Right lobe of liver (tissue), 6 donors: ENCODE results near the gene ADA. TPM values are rescaled to one million over a fixed set of nuclear protein-coding genes. Genes with fewer than 3 reads are reported as not detected.

Source experiments
- ATAC-seq, 4 donors: fragments of 200-7000 bp; cut with Tn5 transposase; one replicate each; pipeline ENCODE4 v1.9.1; 2020; ENCODE audit warnings: mild to moderate bottlenecking in 4 of 4, moderate library complexity in 4 of 4
- DNase-seq, 3 donors: peaks; one replicate each; pipeline ENCODE4 v3.0.0-alpha.2; 2020
- H3K27ac ChIP-seq, 3 donors: fragments of 200-600 bp; one replicate each; pipeline ENCODE4 v1.8.0; 2022
- H3K27me3 ChIP-seq, 2 donors: fragments of 200-600 bp; one replicate each; pipeline ENCODE4 v1.8.0; 2022
- H3K36me3 ChIP-seq, 4 donors: fragments of 200-600 bp; sonication (generic) in 1 of 4; one replicate each; pipeline versions ENCODE4 v1.5.1 to v1.8.0; 2017 to 2022; ENCODE audit warnings: control low read depth in 1 of 4
- H3K4me1 ChIP-seq, 4 donors: fragments of 200-600 bp; sonication (generic) in 1 of 4; one replicate each; pipeline versions ENCODE4 v1.5.1 to v1.8.0; 2017 to 2022; ENCODE audit warnings: control low read depth in 1 of 4
- H3K4me3 ChIP-seq, 3 donors: fragments of 200-600 bp; one replicate each; pipeline ENCODE4 v1.8.0; 2022
- H3K9me3 ChIP-seq, 4 donors: fragments of 200-600 bp; sonication (generic) in 1 of 4; one replicate each; pipeline versions ENCODE4 v1.5.1 to v1.8.0; 2017 to 2022; ENCODE audit warnings: control low read depth in 1 of 4
- CTCF ChIP-seq, 4 donors: fragments of 200-600 bp in 3 of 4; fragments of 450-650 bp in 1 of 4; IDR thresholded peaks; one replicate each; pipeline versions ENCODE4 v1.5.1 to v1.8.0; 2016 to 2022; ENCODE audit warnings: antibody characterized with exemption in 4 of 4, mild to moderate bottlenecking in 2 of 4
- POLR2A ChIP-seq: fragments of 450-650 bp; IDR thresholded peaks from one replicate; pipeline ENCODE4 v1.6.1; 2017; ENCODE audit warnings: antibody characterized with exemption, mild to moderate bottlenecking
- WGBS: methylation state at CpG from one replicate; pipeline ENCODE4 v1.1.6; 2018; ENCODE audit warnings: low coverage, low lambda C conversion rate; ENCODE audit not compliant: insufficient coverage; ENCODE audit errors: missing lambda C conversion rate; 5-methylcytosine and 5-hydroxymethylcytosine counted together
- intact Hi-C, 2 donors: fragments of 100-400 bp; cut with DNase I; formaldehyde crosslinking; loops; one replicate each; pipeline versions ENCODE4 v1.11.2 to v1.14.1; 2022
- total RNA-seq, 6 experiments: library from RNA; depleted of rRNA in 2 of 6; stranded (reverse); fragments of >200 nt in 2 of 6; fragmentation: NEBNext Ultra II Directional in 3 of 6; extraction: Animal tissue kit (Norgen Biotek cat#: 25700) in 3 of 6; gene quantifications; one replicate each; pipeline versions ENCODE4 v1.1.0 to v1.2.4, GENCODE V29; 2016 to 2023
- donor health status: DM: no; HTN: yes; CAD: no.
- donor health status: DM: no; HTN: no; CAD: no.
- donor health status: DM: no; HTN: no; CAD: no.
- donor health status: DM: no; HTN: yes; CAD: no.
- donor health status: DM: no; HTN: yes; CAD: no.

The ADA gene
- total RNA-seq, 6 experiments from 2014 or later, result 2.2 to 8.6 (median 3.7) TPM

GRCh38 chr20:44621939-44622338 is 29.6 kb downstream of the ADA start:
- Histone ChIP-seq H3K27ac (no peak overlapping the region), H3K27me3 (no peaks in the 10 kb centered on the region), H3K36me3 (peaks cover 0 to 6% (median under 1%) of the 10 kb centered on the region in 4 donors), H3K9me3 (no peaks in the 10 kb centered on the region), H3K4me3 (no peak overlapping the region), H3K4me1 (no peaks in the 10 kb centered on the region)
- TF ChIP-seq POLR2A (no peak), CTCF (IDR thresholded peaks at IDR 0.05) (no peak)
- ATAC-seq, result no peak
- WGBS, result 91% methylated on average over 7 of the region's 8 CpGs
- intact Hi-C loops, result no loop called here
- DNase-seq, result no peak

- no peak for TF ChIP-seq CTCF (IDR thresholded peaks at IDR 0.05)
- TF ChIP-seq POLR2A, result no peak
- Histone ChIP-seq H3K4me1 (no peaks in the 10 kb centered on the region), H3K27me3 (no peaks in the 10 kb centered on the region), H3K27ac (no peak overlapping the region), H3K4me3 (no peak overlapping the region), H3K9me3 (no peaks in the 10 kb centered on the region), H3K36me3 (peaks cover 0 to 6% (median under 1%) of the 10 kb centered on the region in 4 donors)
- ATAC-seq, result no peak
- intact Hi-C loops, result no loop called here
- 77% methylated on average over 4 of the region's 5 CpGs for WGBS
- DNase-seq, result no peak
These were observed 30.2 kb downstream of the ADA start for GRCh38 chr20:44621325-44621724.

GRCh38 chr20:44620030-44620429 is 31.5 kb downstream of the ADA start:
- H3K36me3 ChIP-seq, result peaks cover 0 to 6% (median under 1%) of the 10 kb centered on the region in 4 donors
- no peak overlapping the region for H3K27ac ChIP-seq
- no peaks in the 10 kb centered on the region for H3K27me3 ChIP-seq
- no peaks in the 10 kb centered on the region for H3K9me3 ChIP-seq
- DNase-seq, result no peak
- intact Hi-C loops, result no loop called here
- WGBS, result 93% methylated on average over 5 of the region's 5 CpGs
- no peak for ATAC-seq
- no peak for TF ChIP-seq POLR2A
- TF ChIP-seq CTCF (IDR thresholded peaks at IDR 0.05), result no peak
- H3K4me1 ChIP-seq, result no peaks in the 10 kb centered on the region
- H3K4me3 ChIP-seq, result no peak overlapping the region

- DNase-seq (no peak), ATAC-seq (no peak)
- TF ChIP-seq CTCF (IDR thresholded peaks at IDR 0.05), result no peak
- TF ChIP-seq POLR2A, result no peak
- Histone ChIP-seq H3K4me1 (no peaks in the 10 kb centered on the region), H3K9me3 (no peaks in the 10 kb centered on the region), H3K27ac (no peak overlapping the region), H3K36me3 (peaks cover 0 to 6% (median under 1%) of the 10 kb centered on the region in 4 donors), H3K4me3 (no peak overlapping the region), H3K27me3 (no peaks in the 10 kb centered on the region)
- 99% methylated on average over 5 of the region's 7 CpGs for WGBS
- intact Hi-C loops, result loop anchor here in 1 of 2 donors (10.0 kb wide), 1 partner anchor 234 kb away; no protein-coding TSS in a partner anchor
These were observed 32.2 kb downstream of the ADA start for GRCh38 chr20:44619294-44619693.

- intact Hi-C loops, result loop anchor here in 1 of 2 donors (10.0 kb wide), 1 partner anchor 234 kb away; no protein-coding TSS in a partner anchor
- no peak for TF ChIP-seq CTCF (IDR thresholded peaks at IDR 0.05)
- no peak for TF ChIP-seq POLR2A
- H3K36me3 ChIP-seq, result peaks cover 0 to 6% (median under 1%) of the 10 kb centered on the region in 4 donors
- ATAC-seq, result no peak
- H3K4me1 ChIP-seq, result no peaks in the 10 kb centered on the region
- no peaks in the 10 kb centered on the region for H3K27me3 ChIP-seq
- H3K9me3 ChIP-seq, result no peaks in the 10 kb centered on the region
- DNase-seq, result no peak
- WGBS, result 79% methylated on average over 3 of the region's 14 CpGs
- no peak overlapping the region for H3K4me3 ChIP-seq
- H3K27ac ChIP-seq, result no peak overlapping the region
These were observed 33.2 kb downstream of the ADA start for GRCh38 chr20:44618318-44618731.
